Esophagus muscularis mucosa (tissue), 4 donors: Measurements from ENCODE around the gene MPRIP.

Experiments used
- CTCF ChIP-seq, 3 experiments: fragments of 200-600 bp in 2 of 3; fragments of 450-650 bp in 1 of 3; sonication (generic) in 2 of 3; IDR thresholded peaks; one replicate each; pipeline ENCODE4 v1.5.1; 2017 to 2019; ENCODE audit warnings: antibody characterized with exemption in 3 of 3, mild to moderate bottlenecking in 2 of 3, moderate library complexity in 1 of 3
- EP300 ChIP-seq: sonication (generic); formaldehyde crosslinking; IDR thresholded peaks from one replicate; pipeline ENCODE4 v1.6.1; 2017; ENCODE audit warnings: antibody characterized with exemption
- POLR2A ChIP-seq: fragments of 450-650 bp; IDR thresholded peaks from one replicate; pipeline ENCODE4 v1.6.1; 2017; ENCODE audit warnings: antibody characterized with exemption, moderate library complexity, mild to moderate bottlenecking, low read depth
- POLR2AphosphoS5 ChIP-seq, 2 donors: sonication (generic); formaldehyde crosslinking; IDR thresholded peaks; one replicate each; pipeline ENCODE4 v1.6.1; 2017; ENCODE audit warnings: antibody characterized with exemption in 2 of 2

DNA sequence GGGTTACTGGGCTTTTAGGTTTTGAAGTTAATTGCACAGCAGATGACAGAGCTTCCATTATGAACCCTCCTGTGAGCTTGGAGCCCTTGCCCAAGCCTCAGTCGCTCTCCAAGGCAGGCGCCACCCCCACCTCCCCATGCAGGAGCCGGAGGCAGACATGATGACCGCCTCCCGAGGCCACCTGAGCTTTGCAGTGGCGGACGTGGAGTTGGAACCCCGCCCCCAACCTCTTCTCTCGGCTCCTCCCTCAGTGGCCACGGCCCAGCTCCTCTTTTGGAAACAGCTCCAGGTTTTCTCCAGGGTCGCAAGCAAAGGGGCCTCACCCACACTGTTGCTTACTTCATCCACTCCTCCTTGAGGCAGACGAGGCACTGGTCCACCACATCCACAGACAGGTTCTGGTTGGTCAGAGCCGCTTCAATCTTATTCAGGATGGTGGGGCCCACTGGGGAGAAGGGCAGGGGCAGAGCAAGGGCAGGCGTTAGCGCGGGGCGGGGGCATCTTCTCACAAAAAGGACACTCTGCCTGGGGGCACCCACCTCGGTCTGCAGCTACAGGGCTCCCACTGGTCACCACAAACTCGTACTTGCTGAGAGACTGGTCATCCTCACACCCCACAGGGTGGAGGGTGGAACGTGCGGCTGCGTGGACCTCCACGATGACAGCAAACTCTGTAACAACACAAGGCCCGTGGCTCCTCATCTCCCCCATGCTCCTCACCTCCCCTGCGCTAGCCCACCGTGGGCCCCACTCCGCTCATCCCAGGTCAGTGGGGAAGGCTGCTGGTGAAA, 172.6 kb downstream of the MPRIP start:
- no peak for TF ChIP-seq CTCF (IDR thresholded peaks at IDR 0.05)
- TF ChIP-seq POLR2A = no peak
- TF ChIP-seq POLR2AphosphoS5 (IDR thresholded peaks at IDR 0.05) = no peak
- TF ChIP-seq EP300 = no peak
